ENCODE data around the gene FERMT3. TPM values are rescaled to one million over a fixed set of nuclear protein-coding genes. Genes with fewer than 3 reads are reported as not detected.

The FERMT3 gene
- total and polyA plus RNA-seq, 2 of the 13 experiments (the other 11 are each of a cell fraction or from before 2014, with no cell fraction given), result 0.29 TPM; not detected in 1

GRCh38 chr11:64241241-64241490 lies 34.6 kb downstream of the FERMT3 start (continued):
- TF ChIP-seq CHD2 (IDR thresholded peaks at IDR 0.05; ENCODE audit: low read depth, low read length) (no peak), ZNF788 (CRISPR knock-in tag; IDR thresholded peaks at IDR 0.05; ENCODE audit: borderline replicate concordance) (no peak), ZNF737 (CRISPR knock-in tag; IDR thresholded peaks at IDR 0.05; ENCODE audit: borderline replicate concordance) (no peak), MZF1 (CRISPR knock-in tag; IDR thresholded peaks at IDR 0.05; ENCODE audit: borderline replicate concordance) (no peak), ZNF292 (CRISPR knock-in tag; IDR thresholded peaks at IDR 0.05; ENCODE audit: borderline replicate concordance, low read depth) (no peak), CREB3 (CRISPR knock-in tag; IDR thresholded peaks at IDR 0.05) (no peak), TARDBP (CRISPR knock-in tag; IDR thresholded peaks at IDR 0.05) (no peak), ZNF30 (CRISPR knock-in tag; IDR thresholded peaks at IDR 0.05) (no peak), DBP (CRISPR knock-in tag; IDR thresholded peaks at IDR 0.05; ENCODE audit: not compliant biosample characterization) (no peak), KLF12 (CRISPR knock-in tag; IDR thresholded peaks at IDR 0.05; ENCODE audit: borderline replicate concordance) (no peak), SP140L (CRISPR knock-in tag; IDR thresholded peaks at IDR 0.05; ENCODE audit: borderline replicate concordance) (no peak), CHD4 (IDR thresholded peaks at IDR 0.05; ENCODE audit: borderline replicate concordance, low read length) (no peak), ZEB1 (IDR thresholded peaks at IDR 0.05; ENCODE audit: insufficient replicate concordance, low read depth) (no peak), ZNF562 (CRISPR knock-in tag; IDR thresholded peaks at IDR 0.05; ENCODE audit: borderline replicate concordance) (no peak), RBM39 (IDR thresholded peaks at IDR 0.05; ENCODE audit: low read depth, low read length, poor library complexity, severe bottlenecking) (no peak), ZNF609 (CRISPR knock-in tag; IDR thresholded peaks at IDR 0.05; ENCODE audit: borderline replicate concordance) (peak; percentile 5; the same call in 1 of the 2 replicates), ZNF782 (CRISPR knock-in tag; IDR thresholded peaks at IDR 0.05; ENCODE audit: borderline replicate concordance) (no peak), TOE1 (CRISPR knock-in tag; IDR thresholded peaks at IDR 0.05) (no peak), NFE2L1 (CRISPR knock-in tag; IDR thresholded peaks at IDR 0.05; ENCODE audit: borderline replicate concordance) (no peak), SMAD1 (CRISPR knock-in tag; IDR thresholded peaks at IDR 0.05; ENCODE audit: borderline replicate concordance, low read depth) (no peak), PITX1 (CRISPR knock-in tag; IDR thresholded peaks at IDR 0.05) (no peak), ZNF850 (CRISPR knock-in tag; conservative IDR thresholded peaks at IDR 0.05) (no peak), ARNT2 (CRISPR knock-in tag; IDR thresholded peaks at IDR 0.05; ENCODE audit: low read depth) (no peak), XRCC5 (optimal IDR thresholded peaks at IDR 0.05; ENCODE audit: low read length) (peak; percentile 16), CREM (IDR thresholded peaks at IDR 0.05) (no peak), CREM (CRISPR knock-in tag; IDR thresholded peaks at IDR 0.05) (no peak), MXD4 (CRISPR knock-in tag; IDR thresholded peaks at IDR 0.05) (no peak), NFRKB (IDR thresholded peaks at IDR 0.05) (no peak)
